Activated CD8-positive, alpha-beta memory T cell treated with anti-CD3 and anti-CD28 coated beads, Interleukin-2, amount 10 ng/mL, durations not matched to agents 7 days and 5 days (primary cell): ENCODE measurements around the gene TDRD15. TPM values are rescaled to one million over a fixed set of nuclear protein-coding genes. Genes with fewer than 3 reads are reported as not detected.
"Not testable (repeated sequence)": the region's sequence is repeated elsewhere in the genome, so short reads cannot be mapped to it uniquely, and the experiment has no call there.

Source experiments
- ATAC-seq: fragments of 150-1000 bp; cut with Tn5 transposase; one replicate; pipeline ENCODE4 v1.10.0; 2021; ENCODE audit warnings: moderate library complexity
- CTCF ChIA-PET: fragments of 350-600 bp; sonication (Branson Sonifier 250); formaldehyde crosslinking; loops from one replicate; lab custom pipeline; 2021; ENCODE audit warnings: antibody characterized with exemption; lab: Charles Lee
- DNase-seq: peaks from one replicate; pipeline ENCODE4 v3.0.0-alpha.2; 2020
- H3K27ac Mint-ChIP-seq: one replicate; pipeline ENCODE4 v1.8.0; 2021; ENCODE audit warnings: mild to moderate bottlenecking, mixed read lengths
- H3K27me3 Mint-ChIP-seq: one replicate; pipeline ENCODE4 v1.8.0; 2021; ENCODE audit warnings: mixed read lengths
- H3K36me3 Mint-ChIP-seq: one replicate; pipeline ENCODE4 v1.8.0; 2021; ENCODE audit warnings: mild to moderate bottlenecking, mixed read lengths
- H3K4me1 Mint-ChIP-seq: one replicate; pipeline ENCODE4 v1.8.0; 2021; ENCODE audit warnings: mixed read lengths
- H3K4me3 Mint-ChIP-seq: one replicate; pipeline ENCODE4 v1.8.0; 2021; ENCODE audit warnings: mild to moderate bottlenecking, moderate library complexity, mixed read lengths
- H3K9me3 Mint-ChIP-seq: one replicate; pipeline ENCODE4 v1.8.0; 2022; ENCODE audit warnings: low read depth, mixed read lengths
- total RNA-seq, 2 experiments: library from RNA; stranded (reverse); gene quantifications; one replicate each; pipeline ENCODE4 v1.2.3, GENCODE V29; 2021

TDRD15 gene
- total RNA-seq: not detected

DNA sequence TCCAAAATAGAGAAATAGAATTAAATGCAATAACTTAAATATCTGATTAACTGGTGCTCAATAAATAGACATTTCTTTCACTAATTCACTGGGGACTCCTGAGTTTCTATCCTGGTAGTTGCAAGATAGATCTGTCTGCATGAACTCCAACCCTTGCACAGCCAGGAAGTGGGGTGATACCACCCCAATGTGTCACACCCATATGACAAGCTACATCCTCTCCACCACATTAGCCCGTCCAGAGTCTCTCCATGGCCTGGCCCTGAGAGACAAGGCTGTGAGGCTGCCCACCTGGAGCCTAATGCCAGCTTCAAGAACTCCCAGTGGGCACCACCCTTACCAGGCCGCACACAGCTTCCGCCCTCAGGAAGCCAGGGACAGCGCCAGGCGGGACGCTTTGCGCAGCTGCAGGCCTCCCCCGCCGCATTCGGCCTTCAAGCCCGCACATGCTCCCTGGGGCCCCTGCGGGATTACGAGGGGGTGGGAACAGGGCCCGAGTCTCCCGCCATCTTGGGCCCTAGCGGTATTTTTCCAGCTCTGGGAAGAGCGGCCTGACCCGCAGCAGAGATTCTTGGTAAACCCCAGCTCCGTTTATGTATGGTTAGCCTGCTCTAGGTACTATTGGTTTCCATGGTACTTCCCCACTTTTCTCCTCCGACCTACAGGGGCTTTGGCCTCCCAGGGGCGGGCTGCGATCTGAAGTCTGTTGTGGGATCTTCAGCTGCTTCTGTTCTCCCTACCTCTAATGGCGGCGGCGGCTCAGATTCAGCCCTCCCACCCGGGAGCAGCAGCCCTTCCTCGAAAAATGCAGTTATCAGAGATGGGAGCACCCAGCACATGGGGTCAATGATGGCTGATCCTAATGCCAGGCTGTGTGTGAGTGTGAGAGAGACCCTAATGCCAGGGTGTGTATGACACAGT is at the start of gene TDRD15:
TSS of gene TDRD15 (plus strand) at position 496 of the 921 bp plus-strand sequence. CDS start 13,500 bp downstream, outside the sequence.
- ATAC-seq (no peak), DNase-seq (no peak)
- H3K27ac Mint-ChIP-seq: no peak within 1 kb of the TSS
- no peaks in the 10 kb centered on the region for H3K4me1 Mint-ChIP-seq
- H3K9me3 Mint-ChIP-seq: no peaks in the 10 kb centered on the region
- CTCF ChIA-PET: no interaction called here
- peaks cover 6% of the 10 kb centered on the region for H3K27me3 Mint-ChIP-seq
- no peaks in the 10 kb centered on the region for H3K36me3 Mint-ChIP-seq
- H3K4me3 Mint-ChIP-seq: no peak within 1 kb of the TSS

- Mint-ChIP-seq H3K4me3 (no peak overlapping the region), H3K4me1 (no peaks in the 10 kb centered on the region), H3K36me3 (no peaks in the 10 kb centered on the region), H3K27ac (no peak overlapping the region), H3K27me3 (no peaks in the 10 kb centered on the region), H3K9me3 (no peaks in the 10 kb centered on the region)
- DNase-seq (no peak), ATAC-seq (no peak)
- CTCF ChIA-PET: no interaction called here
These were observed 45.5 kb upstream of the TDRD15 start for GRCh38 chr2:21078296-21078695.

- Mint-ChIP-seq H3K4me1 (no peaks in the 10 kb centered on the region), H3K4me3 (no peak overlapping the region), H3K9me3 (no peaks in the 10 kb centered on the region), H3K36me3 (no peaks in the 10 kb centered on the region), H3K27me3 (no peaks in the 10 kb centered on the region), H3K27ac (no peak overlapping the region)
- ATAC-seq (no peak), DNase-seq (no peak)
- CTCF ChIA-PET: no interaction called here
These were observed 40.3 kb upstream of the TDRD15 start for GRCh38 chr2:21083482-21083881.

DNA sequence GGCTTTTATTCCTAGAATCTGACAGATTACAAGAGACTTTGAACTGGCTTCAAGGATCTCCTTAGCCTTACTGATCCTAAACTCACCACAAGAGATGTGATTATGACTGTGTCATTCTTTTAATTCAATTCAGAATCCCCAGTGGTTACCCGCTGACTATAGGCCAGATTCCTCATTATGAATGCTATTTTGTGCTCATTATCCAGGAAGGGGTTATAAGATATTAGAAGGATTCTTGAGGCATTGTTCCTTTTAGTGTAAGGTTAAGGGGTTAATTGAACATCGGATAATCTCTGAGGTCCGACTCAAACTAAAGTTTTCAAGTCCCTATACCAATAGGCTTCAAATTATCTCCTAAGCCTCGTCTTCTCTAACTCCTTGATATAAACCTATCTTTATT is 39.4 kb upstream of the TDRD15 start:
- DNase-seq (no peak), ATAC-seq (no peak)
- no peak overlapping the region for H3K27ac Mint-ChIP-seq
- H3K4me1 Mint-ChIP-seq: no peaks in the 10 kb centered on the region
- H3K9me3 Mint-ChIP-seq: no peaks in the 10 kb centered on the region
- no peak overlapping the region for H3K4me3 Mint-ChIP-seq
- no peaks in the 10 kb centered on the region for H3K36me3 Mint-ChIP-seq
- CTCF ChIA-PET: no interaction called here
- no peaks in the 10 kb centered on the region for H3K27me3 Mint-ChIP-seq

- Mint-ChIP-seq H3K9me3 (no peaks in the 10 kb centered on the region), H3K4me3 (no peak overlapping the region), H3K27ac (no peak overlapping the region), H3K4me1 (no peaks in the 10 kb centered on the region), H3K36me3 (no peaks in the 10 kb centered on the region), H3K27me3 (no peaks in the 10 kb centered on the region)
- CTCF ChIA-PET: no interaction called here
- ATAC-seq: no peak
- no peak for DNase-seq
These were observed 31.4 kb upstream of the TDRD15 start for GRCh38 chr2:21092308-21092869.

DNA sequence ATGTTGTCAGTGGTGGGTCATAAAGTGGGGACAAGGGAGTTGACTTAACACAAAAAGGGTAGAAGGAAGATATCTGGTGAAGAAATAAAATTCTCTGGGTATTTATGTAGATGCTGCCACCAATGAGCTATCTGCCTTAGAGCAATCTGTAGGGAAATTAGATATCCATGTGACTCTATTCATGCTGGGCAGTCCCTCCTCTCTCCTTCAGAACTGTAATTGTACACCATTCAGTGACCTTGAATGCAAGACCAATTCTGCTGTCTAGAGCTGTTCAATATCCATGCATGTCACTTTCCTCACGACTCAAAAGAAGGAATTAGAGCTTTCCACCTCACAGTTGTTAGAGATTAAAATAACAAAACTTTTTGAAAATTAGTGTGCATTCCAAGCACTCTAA is 28.6 kb upstream of the TDRD15 start:
- CTCF ChIA-PET: no interaction called here
- no peaks in the 10 kb centered on the region for H3K4me1 Mint-ChIP-seq
- H3K27me3 Mint-ChIP-seq: no peaks in the 10 kb centered on the region
- no peak overlapping the region for H3K4me3 Mint-ChIP-seq
- H3K27ac Mint-ChIP-seq: no peak overlapping the region
- H3K9me3 Mint-ChIP-seq: no peaks in the 10 kb centered on the region
- ATAC-seq: no peak
- H3K36me3 Mint-ChIP-seq: no peaks in the 10 kb centered on the region
- DNase-seq: no peak

- no peaks in the 10 kb centered on the region for H3K36me3 Mint-ChIP-seq
- no peak overlapping the region for H3K27ac Mint-ChIP-seq
- no peak for DNase-seq
- no peaks in the 10 kb centered on the region for H3K9me3 Mint-ChIP-seq
- ATAC-seq: no peak
- CTCF ChIA-PET: no interaction called here
- H3K4me3 Mint-ChIP-seq: no peak overlapping the region
- H3K4me1 Mint-ChIP-seq: no peaks in the 10 kb centered on the region
- no peaks in the 10 kb centered on the region for H3K27me3 Mint-ChIP-seq
These were observed 28.1 kb upstream of the TDRD15 start for GRCh38 chr2:21095714-21096113.

DNA sequence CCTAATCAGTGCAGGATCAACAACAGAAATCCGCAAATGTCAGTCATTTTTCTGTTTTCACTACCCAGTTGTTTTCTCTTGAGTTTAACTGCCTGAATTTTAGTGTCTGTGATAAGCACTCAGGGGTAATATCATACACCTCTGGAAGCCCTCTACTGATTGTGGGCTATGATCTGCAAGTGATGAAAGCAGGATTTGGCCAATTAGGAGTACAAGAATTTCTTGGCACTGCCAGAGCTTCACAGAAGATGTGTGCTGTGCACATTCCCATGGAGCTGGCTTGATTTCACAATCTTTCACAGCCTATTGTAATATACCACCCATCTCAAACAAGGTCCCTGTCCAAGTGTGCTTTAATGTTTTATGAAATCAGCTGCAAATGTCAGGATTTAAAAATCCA is 27.3 kb upstream of the TDRD15 start:
- no peaks in the 10 kb centered on the region for H3K36me3 Mint-ChIP-seq
- H3K4me1 Mint-ChIP-seq: no peaks in the 10 kb centered on the region
- CTCF ChIA-PET: no interaction called here
- ATAC-seq: no peak
- H3K9me3 Mint-ChIP-seq: no peaks in the 10 kb centered on the region
- H3K27ac Mint-ChIP-seq: no peak overlapping the region
- DNase-seq: no peak
- H3K27me3 Mint-ChIP-seq: no peaks in the 10 kb centered on the region
- H3K4me3 Mint-ChIP-seq: no peak overlapping the region

GRCh38 chr2:21097331-21097730 is 26.4 kb upstream of the TDRD15 start:
- CTCF ChIA-PET: no interaction called here
- ATAC-seq (no peak), DNase-seq (no peak)
- H3K27me3 Mint-ChIP-seq: no peaks in the 10 kb centered on the region
- H3K9me3 Mint-ChIP-seq: no peaks in the 10 kb centered on the region
- H3K27ac Mint-ChIP-seq: no peak overlapping the region
- no peaks in the 10 kb centered on the region for H3K36me3 Mint-ChIP-seq
- no peaks in the 10 kb centered on the region for H3K4me1 Mint-ChIP-seq
- H3K4me3 Mint-ChIP-seq: no peak overlapping the region

DNA sequence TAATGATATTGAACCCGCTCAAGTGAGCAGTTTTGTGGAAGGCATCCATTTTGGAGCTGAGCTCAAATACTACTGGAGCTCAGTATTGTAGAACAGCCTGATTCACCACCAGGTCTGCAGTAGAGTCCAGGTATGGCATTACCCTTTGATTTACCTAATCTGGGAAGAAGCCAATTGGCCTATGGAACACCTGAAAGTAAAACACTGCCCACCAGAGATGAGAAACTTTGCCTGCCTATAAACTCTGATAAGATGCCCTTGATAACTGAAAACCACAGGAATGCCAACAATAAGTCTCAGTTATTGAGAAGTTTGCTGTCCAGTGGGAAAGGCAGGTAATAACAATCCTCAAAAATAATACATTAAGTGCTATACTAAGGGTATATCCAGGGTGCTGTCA is 25.5 kb upstream of the TDRD15 start:
- Mint-ChIP-seq H3K27ac (no peak overlapping the region), H3K27me3 (no peaks in the 10 kb centered on the region), H3K9me3 (no peaks in the 10 kb centered on the region), H3K4me3 (no peak overlapping the region), H3K4me1 (no peaks in the 10 kb centered on the region), H3K36me3 (no peaks in the 10 kb centered on the region)
- no peak for DNase-seq
- no peak for ATAC-seq
- CTCF ChIA-PET: no interaction called here

- Mint-ChIP-seq H3K36me3 (no peaks in the 10 kb centered on the region), H3K27me3 (no peaks in the 10 kb centered on the region), H3K4me1 (no peaks in the 10 kb centered on the region), H3K27ac (no peak overlapping the region), H3K9me3 (no peaks in the 10 kb centered on the region), H3K4me3 (no peak overlapping the region)
- no peak for DNase-seq
- ATAC-seq: no peak
- CTCF ChIA-PET: no interaction called here
These were observed 24.4 kb upstream of the TDRD15 start for GRCh38 chr2:21099281-21099907.

- ATAC-seq: not testable (repeated sequence)
These were observed 22.1 kb upstream of the TDRD15 start for GRCh38 chr2:21101514-21102155.

GRCh38 chr2:21102356-21102755 is 21.4 kb upstream of the TDRD15 start:
- CTCF ChIA-PET: no interaction called here
- no peak for DNase-seq
- Mint-ChIP-seq H3K4me1 (no peaks in the 10 kb centered on the region), H3K9me3 (no peaks in the 10 kb centered on the region), H3K27ac (no peak overlapping the region), H3K27me3 (no peaks in the 10 kb centered on the region), H3K36me3 (no peaks in the 10 kb centered on the region), H3K4me3 (no peak overlapping the region)
- ATAC-seq: no peak

More at GRCh38 chr2:21101514-21102155, 22.1 kb upstream of the TDRD15 start:
- H3K27me3 Mint-ChIP-seq, DNase-seq, H3K4me1 Mint-ChIP-seq, H3K27ac Mint-ChIP-seq, H3K36me3 Mint-ChIP-seq, H3K9me3 Mint-ChIP-seq, CTCF ChIA-PET: not testable (repeated sequence)
- H3K4me3 Mint-ChIP-seq: peak overlapping the region; percentile 15
